Naive thymus-derived CD4-positive, alpha-beta T cell (primary cell): ENCODE results near the gene KCNA10. TPM values are rescaled to one million over a fixed set of nuclear protein-coding genes. Genes with fewer than 3 reads are reported as not detected.

Source experiments
- ATAC-seq: fragments of 150-1000 bp; cut with Tn5 transposase; 2 replicates; pipeline ENCODE4 v1.10.0; 2021; ENCODE audit warnings: mild to moderate bottlenecking, moderate library complexity
- CTCF ChIA-PET: fragments of 350-600 bp; sonication (Branson Sonifier 250); formaldehyde crosslinking; loops from one replicate; lab custom pipeline; 2021; ENCODE audit warnings: antibody characterized with exemption; lab: Charles Lee
- POLR2A ChIA-PET: fragments of 350-600 bp; sonication (Branson Sonifier 250); formaldehyde crosslinking; loops from one replicate; lab custom pipeline; 2021; ENCODE audit warnings: antibody characterized with exemption, inconsistent platforms; lab: Charles Lee
- DNase-seq, 9 donors: peaks; one replicate each; pipeline versions ENCODE4 v3.0.0 to v3.0.0-alpha.2; 2020 to 2022; ENCODE audit warnings: mixed read lengths in 1 of 9
- H3K27ac ChIP-seq: one replicate; pipeline ENCODE4 v1.7.0; 2013; ENCODE audit warnings: mild to moderate bottlenecking, low read depth, low read length, moderate library complexity
- H3K27me3 ChIP-seq, 2 donors: one replicate each; pipeline ENCODE4 v1.7.0; 2013; ENCODE audit warnings: low read length in 2 of 2, mild to moderate bottlenecking in 2 of 2, moderate library complexity in 2 of 2; ENCODE audit not compliant: control insufficient read depth in 2 of 2, insufficient read depth in 2 of 2
- H3K36me3 ChIP-seq, 3 experiments: 1 replicate in 2 of 3; 2 replicates in 1 of 3; pipeline ENCODE4 v1.7.0; 2013; ENCODE audit warnings: low read length in 3 of 3, mild to moderate bottlenecking in 3 of 3, moderate library complexity in 1 of 3; ENCODE audit not compliant: insufficient read depth in 3 of 3, control insufficient read depth in 2 of 3
- H3K4me1 ChIP-seq, 2 donors: one replicate each; pipeline ENCODE4 v1.7.0; 2013; ENCODE audit warnings: low read length in 2 of 2, mild to moderate bottlenecking in 2 of 2, moderate library complexity in 1 of 2; ENCODE audit not compliant: control insufficient read depth in 2 of 2, insufficient read depth in 2 of 2
- H3K4me3 ChIP-seq: 2 replicates; pipeline ENCODE4 v1.7.0; 2013; ENCODE audit warnings: mild to moderate bottlenecking, low read length
- H3K9me3 ChIP-seq, 3 experiments: 1 replicate in 2 of 3; 2 replicates in 1 of 3; pipeline ENCODE4 v1.7.0; 2013; ENCODE audit warnings: low read length in 3 of 3; ENCODE audit not compliant: control insufficient read depth in 2 of 3
- H3K27ac Mint-ChIP-seq, 9 donors: one replicate each; pipeline ENCODE4 v1.8.0; 2020 to 2022; ENCODE audit warnings: mixed read lengths in 9 of 9, mild to moderate bottlenecking in 8 of 9, moderate library complexity in 5 of 9, inconsistent platforms in 2 of 9
- H3K27me3 Mint-ChIP-seq, 5 donors: one replicate each; pipeline ENCODE4 v1.8.0; 2021 to 2022; ENCODE audit warnings: mixed read lengths in 5 of 5, mild to moderate bottlenecking in 1 of 5
- H3K36me3 Mint-ChIP-seq, 5 donors: one replicate each; pipeline ENCODE4 v1.8.0; 2020 to 2022; ENCODE audit warnings: mixed read lengths in 5 of 5, mild to moderate bottlenecking in 3 of 5, inconsistent platforms in 1 of 5
- H3K4me1 Mint-ChIP-seq, 7 donors: one replicate each; pipeline ENCODE4 v1.8.0; 2020 to 2022; ENCODE audit warnings: mixed read lengths in 7 of 7, mild to moderate bottlenecking in 3 of 7, inconsistent platforms in 1 of 7
- H3K4me3 Mint-ChIP-seq, 10 donors: one replicate each; pipeline ENCODE4 v1.8.0; 2020 to 2022; ENCODE audit warnings: mild to moderate bottlenecking in 10 of 10, mixed read lengths in 10 of 10, moderate library complexity in 6 of 10, inconsistent platforms in 2 of 10
- H3K9me3 Mint-ChIP-seq, 11 donors: one replicate each; pipeline ENCODE4 v1.8.0; 2020 to 2022; ENCODE audit warnings: mixed read lengths in 11 of 11, mild to moderate bottlenecking in 4 of 11, inconsistent platforms in 1 of 11, moderate library complexity in 1 of 11
- intact Hi-C, 2 donors: fragments of 100-400 bp; cut with micrococcal nuclease; formaldehyde crosslinking; loops; one replicate each; pipeline ENCODE4 v1.15.1; 2023
- polyA plus RNA-seq, 2 donors: library from polyadenylated mRNA; unstranded; fragments of 300-500 nt; fragmentation: Illumina TruSeq; gene quantifications; one replicate each; pipeline ENCODE4 v1.2.3, GENCODE V29; 2021
- total RNA-seq, 6 experiments: library from RNA in 5 of 6; stranded (reverse) in 5 of 6; gene quantifications; 1 replicate in 5 of 6; 2 replicates in 1 of 6; pipeline ENCODE4 v1.2.3 and lab custom pipeline; 2021 to 2026

The KCNA10 gene
- not detected for total RNA-seq
- polyA plus RNA-seq, result not detected
- total RNA-seq (lab: John Stamatoyannopoulos, UW), result not detected

DNA sequence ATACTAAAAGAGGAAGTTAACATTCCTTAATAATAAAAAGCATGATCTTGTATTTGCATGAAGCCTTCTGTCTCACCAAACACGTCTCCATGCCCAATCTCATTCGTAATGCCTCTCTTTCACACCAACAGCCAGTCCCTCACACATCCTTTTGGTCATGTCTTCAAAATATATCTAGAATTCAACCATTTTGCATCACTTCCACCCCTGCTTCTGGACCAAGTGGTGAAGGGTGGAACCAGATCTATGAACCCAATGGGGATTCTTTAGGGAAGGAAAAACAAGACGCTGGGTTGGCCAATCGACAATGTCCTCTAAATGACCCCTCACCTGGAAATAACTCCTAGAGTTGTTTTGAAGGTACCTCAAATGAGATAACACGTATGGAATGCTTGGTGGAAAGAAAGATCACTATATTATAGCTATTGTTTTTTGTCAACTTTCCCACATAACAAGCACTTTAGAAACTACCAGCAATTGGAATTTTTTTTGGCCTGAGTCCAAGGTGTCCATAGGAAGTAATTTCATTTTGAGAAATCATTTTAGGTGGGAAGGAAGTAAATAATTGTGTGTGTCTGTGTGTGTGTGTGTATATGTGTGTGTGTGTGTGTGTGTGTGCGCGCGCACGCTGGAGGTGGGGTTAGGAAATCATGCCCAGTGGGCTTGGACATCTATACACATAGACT lies at the start of gene KCNA10:
Gene KCNA10 (minus strand): TSS at position 51 of the 686 bp plus-strand sequence. CDS start 388 bp downstream, outside the sequence.
- DNase-seq, result no peak
- Mint-ChIP-seq H3K36me3 (peaks cover 0 to 7% (median 0%) of the 10 kb centered on the region in 5 donors), H3K27ac (peak within 1 kb of the TSS in 1 of 9 donors; percentile 27), H3K9me3 (peaks cover 0 to 3% (median 0%) of the 10 kb centered on the region in 11 donors), H3K4me1 (peaks cover 0 to 3% (median under 1%) of the 10 kb centered on the region in 7 donors), H3K4me3 (no peak within 1 kb of the TSS), H3K27me3 (peaks cover 24 to 32% (median 28%) of the 10 kb centered on the region in 5 donors)
- H3K4me1 ChIP-seq, result no peaks in the 10 kb centered on the region
- ChIA-PET CTCF (no interaction called here), POLR2A (no interaction called here)
- H3K4me3 ChIP-seq, result no peak within 1 kb of the TSS
- H3K36me3 ChIP-seq, result no peaks in the 10 kb centered on the region
- ATAC-seq, result no peak
- no peaks in the 10 kb centered on the region for H3K9me3 ChIP-seq
- intact Hi-C loops, result no loop called here
- H3K27ac ChIP-seq, result no peak within 1 kb of the TSS
- H3K27me3 ChIP-seq, result no peaks in the 10 kb centered on the region

DNA sequence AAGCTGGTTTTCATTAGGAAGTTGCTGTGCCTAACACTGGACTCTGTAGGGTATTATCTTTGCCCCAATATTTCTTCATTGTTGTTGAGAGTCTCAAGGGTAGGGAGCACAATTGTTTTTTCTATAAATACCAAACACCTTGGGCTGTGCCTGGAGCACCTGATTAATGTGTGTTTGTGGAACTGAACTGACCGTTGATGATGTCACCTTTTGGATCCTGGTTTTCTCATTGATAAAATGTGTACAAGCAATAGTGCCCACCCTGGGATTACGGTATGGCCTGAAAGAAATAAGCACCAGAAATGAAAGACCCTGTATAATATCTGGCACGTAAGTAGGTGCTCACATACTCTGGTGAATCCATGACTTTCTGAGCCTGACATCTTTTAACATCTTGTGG lies 47.9 kb upstream of the KCNA10 start:
- DNase-seq (no peak), ATAC-seq (no peak)
- intact Hi-C loops, result no loop called here
- H3K9me3 Mint-ChIP-seq, result peaks cover 0 to 1% (median 0%) of the 10 kb centered on the region in 11 donors
- no peak overlapping the region for H3K4me3 Mint-ChIP-seq
- H3K27ac ChIP-seq, result no peak overlapping the region
- H3K4me1 ChIP-seq, result no peaks in the 10 kb centered on the region
- H3K27me3 ChIP-seq, result peaks cover 0 to 3% of the 10 kb centered on the region in 2 donors
- ChIA-PET CTCF (no interaction called here), POLR2A (no interaction called here)
- H3K27me3 Mint-ChIP-seq, result peaks cover 15 to 49% (median 28%) of the 10 kb centered on the region in 5 donors
- no peak overlapping the region for H3K27ac Mint-ChIP-seq
- H3K36me3 Mint-ChIP-seq, result no peaks in the 10 kb centered on the region
- H3K4me3 ChIP-seq, result no peak overlapping the region
- no peaks in the 10 kb centered on the region for H3K9me3 ChIP-seq
- no peaks in the 10 kb centered on the region for H3K36me3 ChIP-seq
- H3K4me1 Mint-ChIP-seq, result no peaks in the 10 kb centered on the region

DNA sequence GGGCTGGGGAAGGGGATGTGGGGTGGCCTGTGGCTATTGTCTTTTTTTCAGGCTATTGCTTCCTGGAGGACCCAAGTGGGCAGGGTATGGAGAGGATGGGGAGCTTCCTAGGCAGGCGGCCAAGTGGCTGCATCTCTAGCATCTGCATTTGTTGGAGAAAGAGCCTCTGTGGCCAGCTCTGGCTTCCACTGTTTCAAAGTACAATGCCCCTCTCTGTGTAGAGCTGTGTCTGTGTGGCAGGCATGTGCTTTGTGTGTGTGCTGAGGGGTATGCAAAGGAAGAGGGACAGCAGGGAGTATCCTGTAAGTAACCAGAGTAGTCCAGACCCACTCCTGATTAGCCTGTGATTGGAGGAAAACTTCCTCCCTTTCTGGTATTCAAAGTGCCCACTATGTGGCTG lies 46.6 kb upstream of the KCNA10 start:
- H3K9me3 Mint-ChIP-seq, result no peaks in the 10 kb centered on the region
- ChIA-PET CTCF (no interaction called here), POLR2A (no interaction called here)
- DNase-seq (no peak), ATAC-seq (no peak)
- Histone ChIP-seq H3K27me3 (peaks cover 0 to 3% of the 10 kb centered on the region in 2 donors), H3K36me3 (no peaks in the 10 kb centered on the region), H3K9me3 (no peaks in the 10 kb centered on the region), H3K27ac (no peak overlapping the region), H3K4me3 (no peak overlapping the region), H3K4me1 (no peaks in the 10 kb centered on the region)
- intact Hi-C loops, result no loop called here
- H3K4me3 Mint-ChIP-seq, result no peak overlapping the region
- no peak overlapping the region for H3K27ac Mint-ChIP-seq
- H3K27me3 Mint-ChIP-seq, result peaks cover 5 to 39% (median 19%) of the 10 kb centered on the region in 5 donors
- H3K36me3 Mint-ChIP-seq, result no peaks in the 10 kb centered on the region
- H3K4me1 Mint-ChIP-seq, result no peaks in the 10 kb centered on the region

DNA sequence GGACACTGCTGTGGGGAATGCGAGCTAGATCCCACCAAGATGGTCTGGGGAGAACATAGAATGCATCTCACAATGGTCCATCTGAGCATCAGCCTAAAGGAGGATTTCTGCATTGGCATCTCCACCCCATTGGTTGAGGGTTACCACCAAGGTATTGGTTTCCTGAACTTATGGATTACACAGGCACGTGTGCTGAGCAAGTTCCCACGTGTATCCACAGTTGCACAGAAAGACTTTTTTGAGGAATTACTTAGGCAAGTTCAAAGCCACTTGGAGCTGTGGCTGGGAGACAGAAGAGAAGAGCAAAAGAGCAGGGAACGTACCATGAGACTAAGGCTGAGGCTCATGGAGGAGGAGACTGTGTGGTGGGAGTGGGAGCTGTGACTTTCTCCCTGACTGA lies 44.1 kb upstream of the KCNA10 start:
- no peak overlapping the region for H3K27ac Mint-ChIP-seq
- CTCF ChIA-PET, result interaction anchor here (0.6 kb wide), 1 partner anchor 39 kb away, joined by 4 read pairs; no protein-coding TSS in a partner anchor
- no peaks in the 10 kb centered on the region for H3K4me1 Mint-ChIP-seq
- no peak for DNase-seq
- POLR2A ChIA-PET, result no interaction called here
- intact Hi-C loops, result no loop called here
- H3K9me3 Mint-ChIP-seq, result no peaks in the 10 kb centered on the region
- no peak for ATAC-seq
- no peaks in the 10 kb centered on the region for H3K36me3 Mint-ChIP-seq
- Histone ChIP-seq H3K36me3 (no peaks in the 10 kb centered on the region), H3K9me3 (no peaks in the 10 kb centered on the region), H3K27me3 (peaks cover 0 to 4% of the 10 kb centered on the region in 2 donors), H3K27ac (no peak overlapping the region), H3K4me3 (no peak overlapping the region), H3K4me1 (no peaks in the 10 kb centered on the region)
- peaks cover 9 to 38% (median 20%) of the 10 kb centered on the region in 5 donors for H3K27me3 Mint-ChIP-seq
- no peak overlapping the region for H3K4me3 Mint-ChIP-seq

DNA sequence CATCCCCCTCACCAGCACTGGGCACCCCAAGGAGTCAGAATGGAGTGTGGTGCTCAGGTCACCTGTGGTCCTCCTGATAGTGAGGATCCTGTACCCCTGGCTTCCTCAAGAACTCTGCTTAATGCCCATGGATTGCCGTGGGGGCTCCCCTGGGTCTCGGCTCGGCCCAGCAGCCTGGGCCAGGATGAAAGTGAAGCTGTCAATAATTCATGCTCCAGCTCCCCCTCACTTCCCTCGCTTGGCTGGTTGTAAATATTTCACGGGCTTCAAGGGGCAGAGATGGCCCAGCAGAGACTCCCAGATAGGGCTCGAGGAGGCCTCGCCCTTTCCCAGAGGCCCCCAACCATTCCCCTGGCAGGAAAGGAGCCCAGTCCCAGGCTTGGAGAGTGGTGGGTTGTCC lies 42.6 kb upstream of the KCNA10 start:
- Mint-ChIP-seq H3K36me3 (no peaks in the 10 kb centered on the region), H3K27ac (no peak overlapping the region), H3K4me3 (no peak overlapping the region), H3K9me3 (no peaks in the 10 kb centered on the region), H3K4me1 (no peaks in the 10 kb centered on the region), H3K27me3 (peaks cover 15 to 37% (median 31%) of the 10 kb centered on the region in 5 donors)
- DNase-seq, result no peak
- Histone ChIP-seq H3K4me1 (no peaks in the 10 kb centered on the region), H3K27ac (no peak overlapping the region), H3K9me3 (no peaks in the 10 kb centered on the region), H3K36me3 (no peaks in the 10 kb centered on the region), H3K4me3 (no peak overlapping the region), H3K27me3 (peaks cover 0 to 5% of the 10 kb centered on the region in 2 donors)
- intact Hi-C loops, result no loop called here
- POLR2A ChIA-PET, result interaction anchor here (1.0 kb wide), 1 partner anchor 45 kb away, joined by 3 read pairs; the partner anchor contains the start of gene KCNA2
- no peak for ATAC-seq
- CTCF ChIA-PET, result no interaction called here

DNA sequence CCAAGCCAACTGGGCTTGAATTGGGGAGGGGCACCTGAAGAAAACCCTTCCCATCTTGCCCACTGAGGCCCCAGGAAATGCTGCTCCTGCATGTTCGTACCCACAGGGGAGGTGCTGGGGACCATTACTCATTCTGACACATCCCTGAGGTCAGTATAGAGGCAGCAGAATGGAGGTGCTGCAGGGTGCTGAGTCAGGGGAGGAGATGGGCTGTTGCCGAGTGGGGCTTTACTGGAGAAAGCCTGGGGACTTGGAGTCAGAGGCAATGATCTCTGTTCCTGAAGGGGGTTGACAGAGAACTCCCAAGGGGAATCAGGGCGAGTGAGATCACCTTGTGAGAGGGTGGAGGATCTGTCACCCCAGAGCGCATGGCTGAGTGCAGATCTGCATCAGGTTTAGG lies 40.2 kb upstream of the KCNA10 start:
- peaks cover 0 to 8% (median 0%) of the 10 kb centered on the region in 7 donors for H3K4me1 Mint-ChIP-seq
- CTCF ChIA-PET, result no interaction called here
- Histone ChIP-seq H3K27me3 (peaks cover 0 to 9% of the 10 kb centered on the region in 2 donors), H3K9me3 (no peaks in the 10 kb centered on the region), H3K4me3 (no peak overlapping the region), H3K27ac (no peak overlapping the region), H3K4me1 (no peaks in the 10 kb centered on the region), H3K36me3 (no peaks in the 10 kb centered on the region)
- no peaks in the 10 kb centered on the region for H3K36me3 Mint-ChIP-seq
- POLR2A ChIA-PET, result no interaction called here
- H3K9me3 Mint-ChIP-seq, result no peaks in the 10 kb centered on the region
- intact Hi-C loops, result loop anchor here in 1 of 2 donors (5.0 kb wide), 1 partner anchor 128 kb away; no protein-coding TSS in a partner anchor
- DNase-seq, result no peak
- H3K27me3 Mint-ChIP-seq, result peaks cover 29 to 50% (median 35%) of the 10 kb centered on the region in 5 donors
- no peak overlapping the region for H3K4me3 Mint-ChIP-seq
- no peak overlapping the region for H3K27ac Mint-ChIP-seq
- ATAC-seq, result no peak
